ENCODE results near the gene ADCY3. TPM values are rescaled to one million over a fixed set of nuclear protein-coding genes. Genes with fewer than 3 reads are reported as not detected.

ADCY3 gene
- total and polyA plus RNA-seq, 2 of the 13 experiments (the other 11 are each of a cell fraction or from before 2014, with no cell fraction given): 0.11 to 0.61 TPM

- no peak; the same call in 1 of the 2 replicates for TF ChIP-seq ZNF12 (CRISPR knock-in tag; IDR thresholded peaks at IDR 0.05)
- peak; percentile 90 for TF ChIP-seq ZNF761 (CRISPR knock-in tag; conservative IDR thresholded peaks at IDR 0.05)
- TF ChIP-seq, protein P1, sequence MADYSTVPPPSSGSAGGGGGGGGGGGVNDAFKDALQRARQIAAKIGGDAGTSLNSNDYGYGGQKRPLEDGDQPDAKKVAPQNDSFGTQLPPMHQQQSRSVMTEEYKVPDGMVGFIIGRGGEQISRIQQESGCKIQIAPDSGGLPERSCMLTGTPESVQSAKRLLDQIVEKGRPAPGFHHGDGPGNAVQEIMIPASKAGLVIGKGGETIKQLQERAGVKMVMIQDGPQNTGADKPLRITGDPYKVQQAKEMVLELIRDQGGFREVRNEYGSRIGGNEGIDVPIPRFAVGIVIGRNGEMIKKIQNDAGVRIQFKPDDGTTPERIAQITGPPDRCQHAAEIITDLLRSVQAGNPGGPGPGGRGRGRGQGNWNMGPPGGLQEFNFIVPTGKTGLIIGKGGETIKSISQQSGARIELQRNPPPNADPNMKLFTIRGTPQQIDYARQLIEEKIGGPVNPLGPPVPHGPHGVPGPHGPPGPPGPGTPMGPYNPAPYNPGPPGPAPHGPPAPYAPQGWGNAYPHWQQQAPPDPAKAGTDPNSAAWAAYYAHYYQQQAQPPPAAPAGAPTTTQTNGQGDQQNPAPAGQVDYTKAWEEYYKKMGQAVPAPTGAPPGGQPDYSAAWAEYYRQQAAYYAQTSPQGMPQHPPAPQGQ (CRISPR knock-in tag; IDR thresholded peaks at IDR 0.05; ENCODE audit: borderline replicate concordance): no peak
- no peak for TF ChIP-seq ATF1 (CRISPR knock-in tag; IDR thresholded peaks at IDR 0.05)
- TF ChIP-seq ZNF382 (CRISPR knock-in tag; IDR thresholded peaks at IDR 0.05; ENCODE audit: borderline replicate concordance): no peak
- TF ChIP-seq HNRNPH1 (optimal IDR thresholded peaks at IDR 0.05; ENCODE audit: low read depth, low read length): no peak
- peak; percentile 92 for TF ChIP-seq THAP7 (CRISPR knock-in tag; IDR thresholded peaks at IDR 0.05)
- TF ChIP-seq, protein P2, sequence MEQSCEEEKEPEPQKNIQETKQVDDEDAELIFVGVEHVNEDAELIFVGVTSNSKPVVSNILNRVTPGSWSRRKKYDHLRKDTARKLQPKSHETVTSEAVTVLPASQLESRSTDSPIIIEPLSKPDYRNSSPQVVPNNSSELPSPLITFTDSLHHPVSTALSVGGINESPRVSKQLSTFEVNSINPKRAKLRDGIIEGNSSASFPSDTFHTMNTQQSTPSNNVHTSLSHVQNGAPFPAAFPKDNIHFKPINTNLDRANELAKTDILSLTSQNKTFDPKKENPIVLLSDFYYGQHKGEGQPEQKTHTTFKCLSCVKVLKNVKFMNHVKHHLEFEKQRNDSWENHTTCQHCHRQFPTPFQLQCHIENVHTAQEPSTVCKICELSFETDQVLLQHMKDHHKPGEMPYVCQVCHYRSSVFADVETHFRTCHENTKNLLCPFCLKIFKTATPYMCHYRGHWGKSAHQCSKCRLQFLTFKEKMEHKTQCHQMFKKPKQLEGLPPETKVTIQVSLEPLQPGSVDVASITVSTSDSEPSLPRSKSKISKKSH (CRISPR knock-in tag; IDR thresholded peaks at IDR 0.05; ENCODE audit: borderline replicate concordance): peak; percentile 55
- TF ChIP-seq KLF16 (CRISPR knock-in tag; IDR thresholded peaks at IDR 0.05): peak in 1 of 2 experiments; percentile 98; a peak in 2 of 4 replicates
- TF ChIP-seq RBAK (CRISPR knock-in tag; IDR thresholded peaks at IDR 0.05): no peak
- TF ChIP-seq NCOA1 (CRISPR knock-in tag; IDR thresholded peaks at IDR 0.05): 0 out of 2 replicates have a peak, but pooled peaks have one; percentile 58
- TF ChIP-seq, protein P3, sequence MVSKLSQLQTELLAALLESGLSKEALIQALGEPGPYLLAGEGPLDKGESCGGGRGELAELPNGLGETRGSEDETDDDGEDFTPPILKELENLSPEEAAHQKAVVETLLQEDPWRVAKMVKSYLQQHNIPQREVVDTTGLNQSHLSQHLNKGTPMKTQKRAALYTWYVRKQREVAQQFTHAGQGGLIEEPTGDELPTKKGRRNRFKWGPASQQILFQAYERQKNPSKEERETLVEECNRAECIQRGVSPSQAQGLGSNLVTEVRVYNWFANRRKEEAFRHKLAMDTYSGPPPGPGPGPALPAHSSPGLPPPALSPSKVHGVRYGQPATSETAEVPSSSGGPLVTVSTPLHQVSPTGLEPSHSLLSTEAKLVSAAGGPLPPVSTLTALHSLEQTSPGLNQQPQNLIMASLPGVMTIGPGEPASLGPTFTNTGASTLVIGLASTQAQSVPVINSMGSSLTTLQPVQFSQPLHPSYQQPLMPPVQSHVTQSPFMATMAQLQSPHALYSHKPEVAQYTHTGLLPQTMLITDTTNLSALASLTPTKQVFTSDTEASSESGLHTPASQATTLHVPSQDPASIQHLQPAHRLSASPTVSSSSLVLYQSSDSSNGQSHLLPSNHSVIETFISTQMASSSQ (IDR thresholded peaks at IDR 0.05; ENCODE audit: low read depth): peak; percentile 42
- TF ChIP-seq, protein P3 (CRISPR knock-in tag; IDR thresholded peaks at IDR 0.05; ENCODE audit: borderline replicate concordance): peak; percentile 68; the same call in 1 of the 2 replicates
- peak; percentile 96; the same call in 1 of the 2 replicates for TF ChIP-seq ZNF670 (CRISPR knock-in tag; IDR thresholded peaks at IDR 0.05; ENCODE audit: borderline replicate concordance)
- no peak for TF ChIP-seq ZBTB42 (CRISPR knock-in tag; IDR thresholded peaks at IDR 0.05)
- no peak for TF ChIP-seq IKZF4 (CRISPR knock-in tag; IDR thresholded peaks at IDR 0.05; ENCODE audit: borderline replicate concordance, low read depth, not compliant biosample characterization)
- peak; percentile 84 for TF ChIP-seq MAX (IDR thresholded peaks at IDR 0.05)
- TF ChIP-seq HMG20B (CRISPR knock-in tag; conservative IDR thresholded peaks at IDR 0.05): no peak; the same call in 1 of the 2 replicates
- peak; percentile 90 for TF ChIP-seq MXI1 (IDR thresholded peaks at IDR 0.05; ENCODE audit: borderline replicate concordance, low read depth, low read length)
- TF ChIP-seq SMC3 (IDR thresholded peaks at IDR 0.05; ENCODE audit: low read length): peak; percentile 32; the same call in 1 of the 2 replicates
These were observed 126.9 kb downstream of the ADCY3 start, which contains the start of the genes CENPO and PTRHD1 (continued) for GRCh38 chr2:24792874-24793760.

Measured in HepG2 (cell line).